ENCODE measurements around the gene AMIGO3.

AMIGO3 gene

GRCh38 chr3:49718858-49719213 is 648 bp downstream of the AMIGO3 start:
- H3K4me3 Mint-ChIP-seq = peak overlapping the region; percentile 82
- no peaks in the 10 kb centered on the region for H3K27me3 Mint-ChIP-seq
- peak overlapping the region; percentile 69 for H3K27ac Mint-ChIP-seq
- H3K36me3 Mint-ChIP-seq (ENCODE audit: low read depth) = peaks cover 17% of the 10 kb centered on the region
- peaks cover 36% of the 10 kb centered on the region for H3K4me1 Mint-ChIP-seq (ENCODE audit: low read depth)
- no peaks in the 10 kb centered on the region for H3K9me3 Mint-ChIP-seq

DNA sequence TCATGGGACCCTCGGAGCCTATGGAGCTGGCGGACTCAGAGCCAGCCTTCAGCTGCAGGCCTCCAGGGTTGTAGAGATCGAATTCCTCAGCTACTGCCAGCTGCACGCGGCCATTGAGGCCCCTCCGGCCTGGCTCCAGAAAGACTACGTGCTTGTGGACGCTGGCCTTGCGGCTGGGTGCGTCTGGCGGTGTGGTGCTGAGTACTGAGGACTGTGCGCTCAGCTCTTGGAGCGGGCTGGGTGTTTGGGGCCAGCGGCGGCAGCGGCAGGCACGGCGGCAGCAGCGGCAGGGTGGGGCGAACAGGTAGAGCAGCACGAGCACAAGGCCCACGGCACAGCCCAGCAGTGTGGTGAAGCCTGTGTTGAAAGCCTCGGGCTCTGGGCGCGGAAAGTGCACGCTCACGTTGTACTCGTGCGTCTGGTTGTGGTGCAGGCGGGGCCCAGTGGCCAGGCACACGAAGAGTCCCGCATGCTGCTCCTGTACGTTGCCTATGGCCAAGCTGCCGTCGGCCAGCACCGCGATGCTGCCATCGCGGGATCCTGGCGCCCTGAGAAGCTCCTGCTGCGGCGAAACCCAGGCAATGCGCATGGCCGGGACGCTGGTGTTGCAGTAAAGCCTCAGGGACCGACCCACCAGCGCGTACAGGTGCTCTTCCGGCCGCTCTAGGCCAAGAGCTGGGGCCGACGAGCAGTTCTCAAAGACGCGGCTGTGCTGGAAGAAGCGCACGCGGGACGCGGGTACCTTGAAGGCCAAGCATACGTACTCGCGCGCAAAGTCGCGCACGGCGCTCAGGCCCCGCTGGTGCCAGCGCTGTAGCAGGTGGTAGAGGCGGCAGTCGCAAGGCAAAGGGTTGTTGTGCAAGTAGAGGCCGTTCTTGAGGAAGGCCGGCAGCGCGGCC is 1.3 kb downstream of the AMIGO3 start:
- Mint-ChIP-seq H3K36me3 (ENCODE audit: low read depth) (peaks cover 17% of the 10 kb centered on the region), H3K9me3 (no peaks in the 10 kb centered on the region), H3K4me3 (peak overlapping the region; percentile 82), H3K27me3 (no peaks in the 10 kb centered on the region), H3K4me1 (ENCODE audit: low read depth) (peaks cover 36% of the 10 kb centered on the region), H3K27ac (no peak overlapping the region)

DNA sequence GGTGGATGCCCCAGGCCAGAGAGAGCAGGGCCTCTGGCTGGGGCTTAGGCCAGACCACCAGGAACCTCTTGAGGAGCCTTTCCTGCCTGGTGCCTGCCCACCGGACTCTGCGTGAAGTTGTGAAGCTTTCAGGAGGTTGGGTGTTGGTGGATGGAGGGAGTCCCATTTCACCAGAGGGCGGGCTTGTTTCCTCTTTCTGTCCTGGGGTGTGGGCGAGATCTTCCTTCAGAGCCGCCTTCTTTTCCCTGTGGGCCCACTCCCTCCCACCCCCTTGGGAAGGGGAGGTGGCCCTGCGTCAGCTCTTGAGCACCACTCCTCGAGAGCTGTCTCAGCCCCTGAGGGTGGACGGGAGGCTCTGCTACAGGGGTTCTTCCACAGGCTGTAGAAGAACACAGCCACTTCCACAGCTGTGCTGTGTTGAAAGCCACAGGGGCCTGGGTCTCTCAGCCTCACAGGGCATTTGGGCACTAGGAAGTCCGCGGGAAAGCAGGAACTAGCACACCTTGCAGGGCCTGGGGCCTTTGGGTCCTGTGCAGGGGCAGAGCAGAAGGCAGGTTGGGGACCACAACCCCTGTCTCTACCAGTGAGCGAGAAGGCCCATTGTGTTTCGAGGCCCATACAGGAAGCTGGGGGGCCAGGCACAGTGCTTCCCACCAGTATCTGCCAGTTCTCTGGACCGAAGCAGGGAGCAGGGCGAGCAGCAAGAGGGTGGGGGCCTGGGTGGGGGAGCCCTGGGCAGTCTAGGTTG is 2.1 kb downstream of the AMIGO3 start:
- H3K4me1 Mint-ChIP-seq (ENCODE audit: low read depth) = peaks cover 31% of the 10 kb centered on the region
- H3K36me3 Mint-ChIP-seq (ENCODE audit: low read depth) = peaks cover 12% of the 10 kb centered on the region
- H3K27me3 Mint-ChIP-seq = no peaks in the 10 kb centered on the region
- no peak overlapping the region for H3K4me3 Mint-ChIP-seq
- no peaks in the 10 kb centered on the region for H3K9me3 Mint-ChIP-seq
- no peak overlapping the region for H3K27ac Mint-ChIP-seq

- Mint-ChIP-seq H3K27me3 (no peaks in the 10 kb centered on the region), H3K36me3 (ENCODE audit: low read depth) (peaks cover 11% of the 10 kb centered on the region), H3K4me3 (no peak overlapping the region), H3K27ac (no peak overlapping the region), H3K4me1 (ENCODE audit: low read depth) (peaks cover 30% of the 10 kb centered on the region), H3K9me3 (no peaks in the 10 kb centered on the region)
These were observed 2.7 kb downstream of the AMIGO3 start for GRCh38 chr3:49716691-49717210.

- Mint-ChIP-seq H3K4me3 (no peak overlapping the region), H3K27me3 (no peaks in the 10 kb centered on the region), H3K9me3 (no peaks in the 10 kb centered on the region), H3K4me1 (ENCODE audit: low read depth) (peaks cover 32% of the 10 kb centered on the region), H3K27ac (no peak overlapping the region), H3K36me3 (ENCODE audit: low read depth) (peaks cover 9% of the 10 kb centered on the region)
These were observed 3.3 kb downstream of the AMIGO3 start for GRCh38 chr3:49716169-49716568.

GRCh38 chr3:49715611-49716121 is 3.8 kb downstream of the AMIGO3 start:
- no peak overlapping the region for H3K27ac Mint-ChIP-seq
- H3K9me3 Mint-ChIP-seq = no peaks in the 10 kb centered on the region
- H3K4me1 Mint-ChIP-seq (ENCODE audit: low read depth) = peaks cover 27% of the 10 kb centered on the region
- no peak overlapping the region for H3K4me3 Mint-ChIP-seq
- peaks cover 4% of the 10 kb centered on the region for H3K36me3 Mint-ChIP-seq (ENCODE audit: low read depth)
- H3K27me3 Mint-ChIP-seq = no peaks in the 10 kb centered on the region

- H3K4me1 Mint-ChIP-seq (ENCODE audit: low read depth) = peaks cover 21% of the 10 kb centered on the region
- H3K27me3 Mint-ChIP-seq = no peaks in the 10 kb centered on the region
- H3K27ac Mint-ChIP-seq = no peak overlapping the region
- H3K36me3 Mint-ChIP-seq (ENCODE audit: low read depth) = peaks cover 5% of the 10 kb centered on the region
- H3K9me3 Mint-ChIP-seq = no peaks in the 10 kb centered on the region
- no peak overlapping the region for H3K4me3 Mint-ChIP-seq
These were observed 4.5 kb downstream of the AMIGO3 start for GRCh38 chr3:49714728-49715550.

- Mint-ChIP-seq H3K27ac (no peak overlapping the region), H3K4me1 (ENCODE audit: low read depth) (peaks cover 8% of the 10 kb centered on the region), H3K4me3 (no peak overlapping the region), H3K9me3 (no peaks in the 10 kb centered on the region), H3K36me3 (ENCODE audit: low read depth) (peaks cover 5% of the 10 kb centered on the region), H3K27me3 (no peaks in the 10 kb centered on the region)
These were observed 6.0 kb downstream of the AMIGO3 start for GRCh38 chr3:49713336-49714105.

- no peak overlapping the region for H3K27ac Mint-ChIP-seq
- H3K36me3 Mint-ChIP-seq (ENCODE audit: low read depth) = peaks cover 3% of the 10 kb centered on the region
- no peaks in the 10 kb centered on the region for H3K9me3 Mint-ChIP-seq
- H3K4me1 Mint-ChIP-seq (ENCODE audit: low read depth) = peaks cover 6% of the 10 kb centered on the region
- no peaks in the 10 kb centered on the region for H3K27me3 Mint-ChIP-seq
- no peak overlapping the region for H3K4me3 Mint-ChIP-seq
These were observed 6.7 kb downstream of the AMIGO3 start for GRCh38 chr3:49712631-49713317.

DNA sequence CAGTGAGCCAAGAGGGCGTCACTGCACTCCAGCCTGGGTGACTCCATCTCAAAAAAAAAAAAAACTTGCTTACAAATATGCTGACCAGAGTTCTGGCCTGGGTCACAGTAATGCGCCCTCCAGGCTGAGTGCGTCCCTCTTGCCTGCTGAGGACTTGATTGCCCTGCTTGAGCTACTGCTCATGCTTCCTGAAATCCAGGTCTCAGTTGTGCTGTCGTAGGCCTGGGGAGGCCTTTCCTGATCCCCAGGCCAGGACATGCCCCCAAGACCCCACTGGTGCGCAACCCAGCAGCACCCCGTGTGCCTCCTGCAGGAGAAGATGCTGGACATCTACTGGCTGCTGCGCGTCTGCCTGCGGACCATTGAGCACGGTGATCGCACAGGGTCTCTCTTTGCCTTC is 7.3 kb downstream of the AMIGO3 start:
- H3K27me3 Mint-ChIP-seq = no peaks in the 10 kb centered on the region
- peaks cover 5% of the 10 kb centered on the region for H3K36me3 Mint-ChIP-seq (ENCODE audit: low read depth)
- H3K9me3 Mint-ChIP-seq = no peaks in the 10 kb centered on the region
- peaks cover 6% of the 10 kb centered on the region for H3K4me1 Mint-ChIP-seq (ENCODE audit: low read depth)
- no peak overlapping the region for H3K27ac Mint-ChIP-seq
- no peak overlapping the region for H3K4me3 Mint-ChIP-seq

- no peak overlapping the region for H3K27ac Mint-ChIP-seq
These were observed 8.0 kb downstream of the AMIGO3 start for GRCh38 chr3:49711489-49711888.

DNA sequence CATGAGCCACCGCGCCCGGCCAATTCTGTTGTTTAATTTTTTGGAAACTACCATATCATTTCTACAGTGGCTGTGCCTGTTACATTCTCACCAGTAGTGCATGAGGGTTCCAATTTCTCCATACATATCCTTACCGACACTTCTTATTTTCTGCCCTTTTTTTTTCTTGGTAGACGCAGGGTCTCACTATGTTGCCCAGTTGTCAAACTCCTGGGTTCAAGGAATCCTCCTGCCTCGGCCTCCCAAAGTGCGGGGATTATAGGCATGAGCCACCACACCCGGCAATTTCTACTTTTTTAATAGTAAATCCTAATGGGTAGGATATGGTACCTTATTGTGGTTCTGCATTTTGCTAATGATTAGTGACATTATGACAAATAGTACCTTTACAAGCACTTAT is 9.6 kb downstream of the AMIGO3 start:
- Mint-ChIP-seq H3K27ac (no peak overlapping the region), H3K27me3 (no peaks in the 10 kb centered on the region), H3K4me1 (ENCODE audit: low read depth) (peaks cover 6% of the 10 kb centered on the region), H3K36me3 (ENCODE audit: low read depth) (peaks cover 9% of the 10 kb centered on the region), H3K4me3 (no peak overlapping the region), H3K9me3 (no peaks in the 10 kb centered on the region)

More at GRCh38 chr3:49711489-49711888, 8.0 kb downstream of the AMIGO3 start:
- Mint-ChIP-seq H3K9me3 (no peaks in the 10 kb centered on the region), H3K4me3 (no peak overlapping the region), H3K36me3 (ENCODE audit: low read depth) (peaks cover 9% of the 10 kb centered on the region), H3K27me3 (no peaks in the 10 kb centered on the region), H3K4me1 (ENCODE audit: low read depth) (peaks cover 6% of the 10 kb centered on the region)

GRCh38 chr3:49707113-49707480 is 12.4 kb downstream of the AMIGO3 start:
- no peak overlapping the region for H3K4me3 Mint-ChIP-seq
- H3K36me3 Mint-ChIP-seq (ENCODE audit: low read depth) = peaks cover 9% of the 10 kb centered on the region
- no peaks in the 10 kb centered on the region for H3K9me3 Mint-ChIP-seq
- peaks cover 6% of the 10 kb centered on the region for H3K4me1 Mint-ChIP-seq (ENCODE audit: low read depth)
- no peaks in the 10 kb centered on the region for H3K27me3 Mint-ChIP-seq
- H3K27ac Mint-ChIP-seq = no peak overlapping the region
